H9 (cell line): ENCODE measurements around the gene CETN1. TPM values are rescaled to one million over a fixed set of nuclear protein-coding genes. Genes with fewer than 3 reads are reported as not detected.

Experiments used
- DNase-seq: peaks from one replicate; pipeline ENCODE4 v3.0.0-alpha.2; 2017
- H2AFZ ChIP-seq: one replicate; pipeline ENCODE4 v1.6.1; 2013; ENCODE audit warnings: mild to moderate bottlenecking, low read length, control low read depth, moderate library complexity
- H2AK5ac ChIP-seq: 2 replicates; pipeline ENCODE4 v1.6.1; 2013; ENCODE audit warnings: low read length, control low read depth, mixed read lengths; ENCODE audit not compliant: insufficient read length
- H2BK120ac ChIP-seq: one replicate; pipeline ENCODE4 v1.6.1; 2013; ENCODE audit warnings: low read depth, mild to moderate bottlenecking, low read length, control low read depth, inconsistent platforms; ENCODE audit not compliant: poor library complexity, severe bottlenecking
- H2BK12ac ChIP-seq: 2 replicates; pipeline ENCODE4 v1.6.1; 2013; ENCODE audit warnings: low read length, control low read depth, mixed read lengths, low read depth; ENCODE audit not compliant: insufficient read length
- H2BK15ac ChIP-seq: 2 replicates; pipeline ENCODE4 v1.6.1; 2013; ENCODE audit warnings: low read depth, low read length, control low read depth
- H2BK20ac ChIP-seq: one replicate; pipeline ENCODE4 v1.6.1; 2013; ENCODE audit warnings: low read depth, mild to moderate bottlenecking, low read length, control low read depth, inconsistent platforms; ENCODE audit not compliant: poor library complexity, severe bottlenecking
- H2BK5ac ChIP-seq: 2 replicates; pipeline ENCODE4 v1.6.1; 2013; ENCODE audit warnings: low read length, control low read depth, mixed read lengths; ENCODE audit not compliant: insufficient read length
- H3K14ac ChIP-seq: 2 replicates; pipeline ENCODE4 v1.6.1; 2013; ENCODE audit warnings: low read length, control low read depth; ENCODE audit not compliant: insufficient read depth
- H3K18ac ChIP-seq: 2 replicates; pipeline ENCODE4 v1.6.1; 2013; ENCODE audit warnings: low read depth, mild to moderate bottlenecking, mixed read lengths, low read length, control low read depth; ENCODE audit not compliant: insufficient read length
- H3K23ac ChIP-seq: 2 replicates; pipeline ENCODE4 v1.6.1; 2013; ENCODE audit warnings: low read length, control low read depth, mixed read lengths, low read depth; ENCODE audit not compliant: insufficient read length
- H3K23me2 ChIP-seq: 2 replicates; pipeline ENCODE4 v1.6.1; 2013; ENCODE audit warnings: low read depth, mild to moderate bottlenecking, mixed read lengths, low read length, control low read depth; ENCODE audit not compliant: insufficient read length, poor library complexity, severe bottlenecking
- H3K27ac ChIP-seq: 2 replicates; pipeline ENCODE4 v1.5.1; 2013; ENCODE audit warnings: low read length, control low read depth, mixed read lengths, low read depth; ENCODE audit not compliant: insufficient read length
- H3K27me3 ChIP-seq: 2 replicates; pipeline ENCODE4 v1.6.1; 2013; ENCODE audit warnings: low read length, control low read depth, inconsistent platforms; ENCODE audit not compliant: insufficient read depth
- H3K4ac ChIP-seq: 2 replicates; pipeline ENCODE4 v1.6.1; 2013; ENCODE audit warnings: low read depth, mild to moderate bottlenecking, control low read depth, inconsistent platforms, low read length, moderate library complexity
- H3K4me1 ChIP-seq: 2 replicates; pipeline ENCODE4 v1.6.1; 2013; ENCODE audit warnings: low read length, control low read depth, inconsistent platforms; ENCODE audit not compliant: insufficient read depth
- H3K4me2 ChIP-seq: 2 replicates; pipeline ENCODE4 v1.6.1; 2013; ENCODE audit warnings: low read length, control low read depth, mixed read lengths; ENCODE audit not compliant: insufficient read length, insufficient read depth
- H3K56ac ChIP-seq: 2 replicates; pipeline ENCODE4 v1.6.1; 2013; ENCODE audit warnings: low read depth, mild to moderate bottlenecking, mixed read lengths, low read length, control low read depth; ENCODE audit not compliant: insufficient read length
- H3K79me1 ChIP-seq: 2 replicates; pipeline ENCODE4 v1.6.1; 2013; ENCODE audit warnings: low read depth, mild to moderate bottlenecking, moderate library complexity, low read length, control low read depth, inconsistent platforms; ENCODE audit not compliant: insufficient read depth, poor library complexity, severe bottlenecking
- H3K79me2 ChIP-seq: 2 replicates; pipeline ENCODE4 v1.6.1; 2013; ENCODE audit warnings: low read length, control low read depth, inconsistent platforms; ENCODE audit not compliant: insufficient read depth
- H3K9ac ChIP-seq: 2 replicates; pipeline ENCODE4 v1.6.1; 2013; ENCODE audit warnings: low read length, control low read depth, mixed read lengths; ENCODE audit not compliant: insufficient read length; ENCODE audit errors: extremely low read depth
- H3K9me3 ChIP-seq: one replicate; pipeline ENCODE4 v1.6.1; 2013; ENCODE audit warnings: low read depth, low read length, inconsistent platforms; ENCODE audit not compliant: control insufficient read depth
- H3T11ph ChIP-seq: one replicate; pipeline ENCODE4 v1.6.1; 2013; ENCODE audit warnings: mild to moderate bottlenecking, low read length, control low read depth, inconsistent platforms
- H4K20me1 ChIP-seq: one replicate; pipeline ENCODE4 v1.6.1; 2013; ENCODE audit not compliant: control insufficient read depth, insufficient read length, insufficient read depth
- H4K5ac ChIP-seq: 2 replicates; pipeline ENCODE4 v1.6.1; 2013; ENCODE audit warnings: low read depth, mild to moderate bottlenecking, mixed read lengths, low read length, control low read depth; ENCODE audit not compliant: insufficient read length
- H4K8ac ChIP-seq: replicated peaks from 2 replicates; pipeline ENCODE4 v1.6.1; 2013; ENCODE audit warnings: low read length, control low read depth, mixed read lengths, low read depth; ENCODE audit not compliant: insufficient read length
- H4K91ac ChIP-seq: 2 replicates; pipeline ENCODE4 v1.6.1; 2013; ENCODE audit warnings: low read depth, mild to moderate bottlenecking, moderate library complexity, mixed read lengths, low read length, control low read depth; ENCODE audit not compliant: insufficient read length
- H3K27ac Mint-ChIP-seq, 3 experiments: 2 replicates in 2 of 3; 3 replicates in 1 of 3; pipeline ENCODE4 v1.8.0; 2020 to 2021; ENCODE audit warnings: mixed read lengths in 3 of 3, mild to moderate bottlenecking in 1 of 3, moderate library complexity in 1 of 3
- H3K27me3 Mint-ChIP-seq: 2 replicates; pipeline ENCODE4 v1.8.0; 2021; ENCODE audit warnings: low read depth, mild to moderate bottlenecking, moderate library complexity, mixed read lengths
- H3K36me3 Mint-ChIP-seq, 3 experiments: 2 replicates in 2 of 3; 3 replicates in 1 of 3; pipeline ENCODE4 v1.8.0; 2020 to 2021; ENCODE audit warnings: low read depth in 3 of 3, mixed read lengths in 3 of 3; ENCODE audit not compliant: insufficient read depth in 1 of 3
- H3K4me1 Mint-ChIP-seq, 2 experiments: 2 replicates each; pipeline ENCODE4 v1.8.0; 2020; ENCODE audit warnings: mixed read lengths in 2 of 2
- H3K4me3 Mint-ChIP-seq, 2 experiments: 2 replicates in 1 of 2; 3 replicates in 1 of 2; pipeline ENCODE4 v1.8.0; 2020 to 2021; ENCODE audit warnings: mild to moderate bottlenecking in 2 of 2, mixed read lengths in 2 of 2, moderate library complexity in 1 of 2
- H3K9me3 Mint-ChIP-seq, 2 experiments: 2 replicates in 1 of 2; 3 replicates in 1 of 2; pipeline ENCODE4 v1.8.0; 2020; ENCODE audit warnings: mild to moderate bottlenecking in 2 of 2, mixed read lengths in 2 of 2, moderate library complexity in 1 of 2
- CTCF ChIP-seq: fragments of 200-600 bp; sonication (generic); conservative IDR thresholded peaks from 3 replicates; pipeline ENCODE4 v1.8.0; 2021; ENCODE audit warnings: antibody characterized with exemption, mild to moderate bottlenecking
- WGBS: extraction: QIAGEN DNeasy Blood & Tissue Kit; methylation state at CpG from one replicate; pipeline ENCODE4 v1.1.7; 2013; ENCODE audit warnings: missing lambda C conversion rate, low lambda C conversion rate, mixed read lengths; ENCODE audit not compliant: insufficient read length; ENCODE audit errors: extremely low coverage; 5-methylcytosine and 5-hydroxymethylcytosine counted together
- total RNA-seq: library from RNA; stranded (reverse); gene quantifications from 2 replicates; pipeline ENCODE4 v1.2.1, GENCODE V29; 2021

Gene CETN1
- total RNA-seq, 1 experiment from 2014 or later = not detected

GRCh38 chr18:581096-581495 lies 916 bp downstream of the CETN1 start:
- H3K56ac ChIP-seq = no peak overlapping the region
- no peak overlapping the region for H4K5ac ChIP-seq
- no peak for TF ChIP-seq CTCF

More at GRCh38 chr18:581096-581495, 916 bp downstream of the CETN1 start:
- Mint-ChIP-seq H3K4me1 (peaks cover 12 to 20% of the 10 kb centered on the region in 2 experiments), H3K27me3 (peaks cover 2% of the 10 kb centered on the region), H3K4me3 (no peak overlapping the region), H3K9me3 (peaks cover 6 to 19% of the 10 kb centered on the region in 2 experiments; a peak in 4 of 5 replicates), H3K27ac (no peak overlapping the region), H3K36me3 (peaks cover 2 to 14% (median 4%) of the 10 kb centered on the region in 3 experiments; a peak in 3 of 7 replicates)
- no peak overlapping the region for H2BK20ac ChIP-seq
- H3K23ac ChIP-seq = no peak overlapping the region
- no peak overlapping the region for H3K14ac ChIP-seq
- H2BK120ac ChIP-seq = no peak overlapping the region
- H3K23me2 ChIP-seq = peaks cover 3% of the 10 kb centered on the region
- DNase-seq = no peak
- H3K18ac ChIP-seq = no peak overlapping the region
- H4K20me1 ChIP-seq = no peaks in the 10 kb centered on the region
- no peaks in the 10 kb centered on the region; the same call in 1 of the 2 replicates for H3K27me3 ChIP-seq
- no peak overlapping the region for H2AFZ ChIP-seq
- H3T11ph ChIP-seq = no peak overlapping the region
- no peak overlapping the region for H3K4me2 ChIP-seq
- no peak overlapping the region for H2BK5ac ChIP-seq
- no peaks in the 10 kb centered on the region for H3K4me1 ChIP-seq
- H4K91ac ChIP-seq = no peak overlapping the region
- no peak overlapping the region for H2AK5ac ChIP-seq
- H2BK12ac ChIP-seq = no peak overlapping the region
- H3K9me3 ChIP-seq = no peaks in the 10 kb centered on the region
- whole genome bisulfite sequencing = no CpG with 5 or more reads among the region's 3 CpGs
- H3K79me1 ChIP-seq = no peaks in the 10 kb centered on the region
- no peak overlapping the region for H3K9ac ChIP-seq
- no peak overlapping the region for H4K8ac ChIP-seq
- no peak overlapping the region for H3K4ac ChIP-seq
- no peaks in the 10 kb centered on the region for H3K79me2 ChIP-seq
- H3K27ac ChIP-seq = no peak overlapping the region
- H2BK15ac ChIP-seq = no peak overlapping the region
